IPS DF 6.9 (cell line): ENCODE data around the gene FHIT.

Source experiments
- DNase-seq: peaks from one replicate; pipeline ENCODE4 v3.0.0-alpha.2; 2013; ENCODE audit warnings: low read depth, low spot score
- H3K27ac ChIP-seq: one replicate; pipeline ENCODE4 v1.5.1; 2013; ENCODE audit warnings: low read length, control low read depth
- H3K27me3 ChIP-seq: 2 replicates; pipeline ENCODE4 v1.6.1; 2013; ENCODE audit warnings: mild to moderate bottlenecking, low read length; ENCODE audit not compliant: control insufficient read depth, insufficient read depth
- H3K36me3 ChIP-seq: 2 replicates; pipeline ENCODE4 v1.6.1; 2013; ENCODE audit warnings: low read length; ENCODE audit not compliant: control insufficient read depth, insufficient read depth
- H3K4me1 ChIP-seq: 2 replicates; pipeline ENCODE4 v1.6.1; 2013; ENCODE audit warnings: low read length; ENCODE audit not compliant: control insufficient read depth, insufficient read depth
- H3K4me3 ChIP-seq: 2 replicates; pipeline ENCODE4 v1.5.1; 2013; ENCODE audit warnings: mild to moderate bottlenecking, low read length
- H3K9me3 ChIP-seq: 2 replicates; pipeline ENCODE4 v1.6.1; 2013; ENCODE audit warnings: low read length, inconsistent platforms; ENCODE audit not compliant: control insufficient read depth, insufficient read depth
- WGBS: extraction: QIAGEN DNeasy Blood & Tissue Kit; methylation state at CpG from one replicate; pipeline ENCODE4 v1.1.7; 2013; ENCODE audit warnings: mixed read lengths, missing lambda C conversion rate; ENCODE audit not compliant: insufficient read length, insufficient coverage; 5-methylcytosine and 5-hydroxymethylcytosine counted together

The FHIT gene

GRCh38 chr3:59699648-59700320 is 1551.5 kb downstream of the FHIT start:
- Histone ChIP-seq H3K36me3 (no peaks in the 10 kb centered on the region), H3K27ac (no peak overlapping the region), H3K9me3 (no peaks in the 10 kb centered on the region), H3K4me1 (no peaks in the 10 kb centered on the region), H3K4me3 (no peak overlapping the region), H3K27me3 (no peaks in the 10 kb centered on the region)
- WGBS = no CpG with 5 or more reads among the region's 6 CpGs
- DNase-seq = no peak
